K562 (cell line): Measurements from ENCODE around the gene DAP. TPM values are rescaled to one million over a fixed set of nuclear protein-coding genes. Genes with fewer than 3 reads are reported as not detected.

Experiments used
- ATAC-seq: fragments of 200-7000 bp; cut with Tn5 transposase; 3 replicates; pipeline ENCODE4 v1.9.1; 2020; ENCODE audit warnings: moderate library complexity
- BruUV-seq: library from RNA; stranded (reverse); fragments of 400-500 nt; replicated peaks from 2 replicates; lab custom pipeline; 2021; lab: Mats Ljungman, UMichigan
- CTCF ChIA-PET: fragments of 300-600 bp; formaldehyde crosslinking; extraction: SDS; loops from one replicate; lab custom pipeline; 2021; ENCODE audit warnings: low intra/inter-chr PET ratio; lab: Yijun Ruan, JAX
- POLR2A ChIA-PET: fragments of 300-600, 350-650 bp; sonication (Branson Sonifier 250); formaldehyde crosslinking; extraction: SDS; loops from one replicate; lab custom pipeline; 2021; ENCODE audit warnings: antibody characterized with exemption, inconsistent platforms; lab: Yijun Ruan, JAX
- DNase-seq, 4 experiments: peaks; one replicate each; pipeline versions ENCODE4 v3.0.0 to v3.0.0-alpha.2; 2011 to 2018; ENCODE audit warnings: low spot score in 3 of 4, mixed read lengths in 3 of 4; ENCODE audit errors: extremely low read depth in 1 of 4
- FAIRE-seq: peaks from 2 replicates; lab custom pipeline; 2011; peaks lifted over from hg19 to GRCh38; lab: Jason Lieb, UNC
- H2AFZ ChIP-seq: 2 replicates; pipeline ENCODE4 v1.6.0; 2011; ENCODE audit warnings: low read depth, low read length, control low read depth, inconsistent platforms
- H3K27ac ChIP-seq: fragments of 200-600 bp; 3 replicates; pipeline ENCODE4 v1.8.0; 2011; ENCODE audit warnings: low read depth, mild to moderate bottlenecking, control low read depth, inconsistent platforms, low read length, moderate library complexity, mixed read lengths; ENCODE audit errors: extremely low read depth
- H3K27me3 ChIP-seq, 2 experiments: fragments of 300-600 bp in 1 of 2; 2 replicates in 1 of 2; 3 replicates in 1 of 2; pipeline versions ENCODE4 v1.6.0 to v1.8.0; 2011; ENCODE audit warnings: inconsistent platforms in 2 of 2, low read length in 2 of 2, mild to moderate bottlenecking in 1 of 2, mixed read lengths in 1 of 2, moderate library complexity in 1 of 2; ENCODE audit not compliant: control insufficient read depth in 2 of 2, insufficient read depth in 2 of 2
- H3K36me3 ChIP-seq: fragments of 300-600 bp; 3 replicates; pipeline ENCODE4 v1.8.0; 2011; ENCODE audit warnings: mild to moderate bottlenecking, low read length, inconsistent platforms; ENCODE audit not compliant: control insufficient read depth, insufficient read depth
- H3K4me1 ChIP-seq, 2 experiments: fragments of 200-600 bp in 1 of 2; replicated peaks in 1 of 2; 2 replicates in 1 of 2; 3 replicates in 1 of 2; pipeline versions ENCODE4 v1.5.1 to v1.8.0; 2011; ENCODE audit warnings: inconsistent platforms in 2 of 2, low read length in 2 of 2, mild to moderate bottlenecking in 1 of 2, mixed read lengths in 1 of 2, moderate library complexity in 1 of 2; ENCODE audit not compliant: control insufficient read depth in 2 of 2, insufficient read depth in 2 of 2
- H3K4me2 ChIP-seq: 2 replicates; pipeline ENCODE4 v1.6.1; 2011; ENCODE audit warnings: low read length, control low read depth, inconsistent platforms, mixed read lengths; ENCODE audit not compliant: insufficient read depth
- H3K4me3 ChIP-seq: fragments of 200-600 bp; sonication (generic), shearing (Covaris generic); 2 replicates; pipeline ENCODE4 v1.5.1; 2016; ENCODE audit warnings: control low read depth, inconsistent platforms
- H3K79me2 ChIP-seq: fragments of 200-600 bp; 3 replicates; pipeline ENCODE4 v1.8.0; 2011; ENCODE audit warnings: low read length, inconsistent platforms; ENCODE audit not compliant: control insufficient read depth, insufficient read depth
- H3K9ac ChIP-seq, 2 experiments: 2 replicates each; pipeline versions ENCODE4 v1.6.0 to v1.6.1; 2011; ENCODE audit warnings: low read depth in 2 of 2, low read length in 2 of 2, control low read depth in 1 of 2, inconsistent platforms in 1 of 2, mild to moderate bottlenecking in 1 of 2, mixed read lengths in 1 of 2; ENCODE audit not compliant: insufficient read depth in 1 of 2
- H3K9me1 ChIP-seq: one replicate; pipeline ENCODE4 v1.6.0; 2011; ENCODE audit warnings: inconsistent platforms, mild to moderate bottlenecking, low read length, moderate library complexity; ENCODE audit not compliant: control insufficient read depth, insufficient read depth
- H3K9me3 ChIP-seq: replicated peaks from 2 replicates; pipeline ENCODE4 v1.5.1; 2011; ENCODE audit warnings: low read depth, low read length, inconsistent platforms; ENCODE audit not compliant: control insufficient read depth, insufficient read depth
- H4K20me1 ChIP-seq: replicated peaks from 2 replicates; pipeline ENCODE4 v1.6.1; 2011; ENCODE audit warnings: low read length, inconsistent platforms, mixed read lengths; ENCODE audit not compliant: control insufficient read depth, insufficient read depth
- ESRRB ChIP-seq: fragments of 250-450 bp; sonication (Bioruptor Pico); IDR thresholded peaks from 2 replicates; pipeline ENCODE4 v1.5.0; 2020; ENCODE audit warnings: mild to moderate bottlenecking, moderate library complexity, borderline replicate concordance
- IFI16 ChIP-seq: fragments of 250-450 bp; sonication (Bioruptor Pico); IDR thresholded peaks from 2 replicates; pipeline ENCODE4 v2.1.2; 2022; ENCODE audit warnings: mild to moderate bottlenecking, inconsistent platforms
- KLF16 ChIP-seq: IDR thresholded peaks from 2 replicates; pipeline ENCODE4 v1.6.1; 2016; ENCODE audit warnings: antibody characterized with exemption
- MEF2A ChIP-seq: IDR thresholded peaks from 2 replicates; pipeline ENCODE4 v1.6.1; 2011; ENCODE audit warnings: low read depth, mild to moderate bottlenecking, low read length, moderate library complexity; ENCODE audit not compliant: control insufficient read depth
- NR2F6 ChIP-seq: fragments of 450-650 bp; formaldehyde crosslinking; IDR thresholded peaks from 2 replicates; pipeline ENCODE4 v1.4.0; 2020; ENCODE audit warnings: mild to moderate bottlenecking
- RBM22 ChIP-seq: fragments of 200-400 bp; formaldehyde crosslinking; IDR thresholded peaks from 2 replicates; pipeline ENCODE4 v1.6.1; 2018; ENCODE audit warnings: low read length, low read depth; ENCODE audit not compliant: poor library complexity, severe bottlenecking
- ZBTB49 ChIP-seq: sonication (generic); formaldehyde crosslinking; IDR thresholded peaks from 2 replicates; pipeline ENCODE4 v1.8.0; 2022; ENCODE audit warnings: missing genetic modification reagents, mild to moderate bottlenecking, borderline replicate concordance
- ZBTB7A ChIP-seq: IDR thresholded peaks from 2 replicates; pipeline ENCODE4 v1.6.1; 2011; ENCODE audit warnings: low read depth, mild to moderate bottlenecking, low read length, moderate library complexity, borderline replicate concordance; ENCODE audit not compliant: control insufficient read depth
- ZNF217 ChIP-seq: sonication (generic); formaldehyde crosslinking; IDR thresholded peaks from 2 replicates; pipeline ENCODE4 v1.8.0; 2022; ENCODE audit warnings: mild to moderate bottlenecking, missing genetic modification reagents
- ZNF318 ChIP-seq, 2 experiments: fragments of 450-650 bp; IDR thresholded peaks; 2 replicates each; pipeline ENCODE4 v1.6.1; 2016; ENCODE audit warnings: mild to moderate bottlenecking in 2 of 2, borderline replicate concordance in 1 of 2, low read depth in 1 of 2, moderate library complexity in 1 of 2
- WGBS: fragments of 100-300 bp; shearing (Covaris generic); methylation state at CpG from one replicate; pipeline ENCODE4 v1.1.6; 2016; ENCODE audit warnings: low coverage, mixed read lengths; ENCODE audit not compliant: insufficient coverage; ENCODE audit errors: missing lambda C conversion rate; 5-methylcytosine and 5-hydroxymethylcytosine counted together
- in situ Hi-C: fragments of 300-500 bp; cut with MboI; formaldehyde crosslinking; loops from 4 replicates; pipeline ENCODE4 v1.15.0; 2018; ENCODE audit warnings: inconsistent platforms, mixed read lengths
- intact Hi-C: fragments of 100-400 bp; cut with micrococcal nuclease; formaldehyde crosslinking; loops from 2 replicates; pipeline ENCODE4 v1.14.2; 2022
- polyA plus RNA-seq, 8 experiments: library from polyadenylated mRNA; depleted of rRNA in 4 of 8; stranded (reverse) in 5 of 8; unstranded in 3 of 8; fragments of >200 nt; fragmentation: Nextera tagmentation in 2 of 8; fragmentation: Illumina TruSeq in 1 of 8; extraction: Ambion mirVana in 2 of 8; extraction: Trizol in 1 of 8; gene quantifications; 2 replicates each; pipeline versions ENCODE4 v1.2.1 to v1.2.3, GENCODE V29; 2011 to 2014; ENCODE audit warnings: inconsistent platforms in 1 of 8, missing spikeins in 1 of 8
- total RNA-seq, 7 experiments: library from RNA; depleted of rRNA in 6 of 7; stranded (reverse); fragments of >200 nt in 6 of 7; fragmentation: Illumina TruSeq in 2 of 7; extraction: Trizol in 2 of 7; gene quantifications; 2 replicates each; pipeline versions ENCODE4 v1.2.1 to v1.2.3, GENCODE V29; 2011 to 2021; ENCODE audit warnings: low replicate concordance in 1 of 7

Gene DAP
- total and polyA plus RNA-seq, 9 of the 15 experiments (the other 6 are each of a cell fraction or from before 2014, with no cell fraction given), result 14.1 to 151 (median 34.5) TPM

- CTCF ChIA-PET, result no interaction called here
- FAIRE-seq (no peak), ATAC-seq (no peak), DNase-seq (no peak)
- Histone ChIP-seq H3K9me3 (no peaks in the 10 kb centered on the region), H3K9ac (peak overlapping the region in 1 of 2 experiments; percentile 17; a peak in 1 of 4 replicates), H3K4me3 (no peak overlapping the region), H2AFZ (no peak overlapping the region), H3K79me2 (peaks cover 88% of the 10 kb centered on the region), H3K9me1 (peaks cover 10% of the 10 kb centered on the region), H3K4me1 (no peaks in the 10 kb centered on the region; a peak in 2 of 5 replicates), H3K36me3 (peaks cover 98% of the 10 kb centered on the region), H3K4me2 (no peak overlapping the region), H3K27ac (no peak overlapping the region), H3K27me3 (no peaks in the 10 kb centered on the region), H4K20me1 (peaks cover 34% of the 10 kb centered on the region)
- POLR2A ChIA-PET, result interaction anchor here (0.6 to 1.9 kb wide), 6 partner anchors 11 to 165 kb away, joined by 3 to 8 read pairs (median 4); no protein-coding TSS in a partner anchor
- in situ Hi-C loops (no loop called here), intact Hi-C loops (no loop called here)
- no TSS peak for BruUV-seq
- WGBS, result 93% methylated on average over 9 of the region's 9 CpGs
- no peak for TF ChIP-seq ESRRB (CRISPR knock-in tag)
- no peak for TF ChIP-seq KLF16
- TF ChIP-seq ZBTB49 (CRISPR knock-in tag), result no peak
- no peak for TF ChIP-seq ZNF318 (IDR thresholded peaks at IDR 0.05; ENCODE audit: borderline replicate concordance in 1 of 2, low read depth in 1 of 2)
- no peak for TF ChIP-seq NR2F6
- TF ChIP-seq IFI16 (CRISPR knock-in tag), result no peak
- TF ChIP-seq ZNF217, result no peak
- TF ChIP-seq RBM22, result no peak
- TF ChIP-seq MEF2A, result no peak
- TF ChIP-seq ZBTB7A, result no peak
Measured at GRCh38 chr5:10753178-10753577, 7.9 kb downstream of the DAP start.
